ENCODE results near the gene OGFOD3. TPM values are rescaled to one million over a fixed set of nuclear protein-coding genes. Genes with fewer than 3 reads are reported as not detected.
A peak's percentile ranks its signal among the peaks of the same experiment; 100 is the strongest.

The OGFOD3 gene
- total and polyA plus RNA-seq, 4 donors = 12.0 to 25.9 (median 19.8) TPM

- H3K9me3 ChIP-seq (ENCODE audit: control insufficient read depth, low read length) = no peaks in the 10 kb centered on the region
- H3K27me3 ChIP-seq (ENCODE audit: control insufficient read depth in 1 of 2, insufficient read depth in 2 of 2, low read length in 1 of 2) = no peaks in the 10 kb centered on the region
- ATAC-seq (ENCODE audit: low FRiP score) = peak; percentile 9
- no peaks in the 10 kb centered on the region for H3K4me1 ChIP-seq (ENCODE audit: control insufficient read depth in 1 of 2, insufficient read depth in 2 of 2, low read length in 2 of 2)
- intact Hi-C loops (cut with DNase I) = loop anchor here in 1 of 2 donors (10.0 kb wide), 1 partner anchor 105 kb away; no protein-coding TSS in a partner anchor
- peak overlapping the region; percentile 75 to 87 for H3K4me3 ChIP-seq (ENCODE audit: low read length in 2 of 2)
- DNase-seq = no peak
- H3K27ac ChIP-seq (ENCODE audit: low read depth in 1 of 2, low read length in 2 of 2) = peak overlapping the region in 1 of 2 donors; percentile 58
- H3K36me3 ChIP-seq (ENCODE audit: control insufficient read depth in 1 of 2, insufficient read depth in 2 of 2, low read length in 1 of 2) = no peaks in the 10 kb centered on the region
- WGBS, 2 donors = 62 to 72% methylated on average over 18 of the region's 18 CpGs
Observed at GRCh38 chr17:82449883-82450356, 31.5 kb upstream of the OGFOD3 start.

GRCh38 chr17:82449131-82449882 lies 30.9 kb upstream of the OGFOD3 start:
- Histone ChIP-seq H3K36me3 (ENCODE audit: control insufficient read depth in 1 of 2, insufficient read depth in 2 of 2, low read length in 1 of 2) (no peaks in the 10 kb centered on the region), H3K4me3 (ENCODE audit: low read length in 2 of 2) (peak overlapping the region in 1 of 2 donors; percentile 87), H3K4me1 (ENCODE audit: control insufficient read depth in 1 of 2, insufficient read depth in 2 of 2, low read length in 2 of 2) (no peaks in the 10 kb centered on the region), H3K27me3 (ENCODE audit: control insufficient read depth in 1 of 2, insufficient read depth in 2 of 2, low read length in 1 of 2) (no peaks in the 10 kb centered on the region), H3K9me3 (ENCODE audit: control insufficient read depth, low read length) (no peaks in the 10 kb centered on the region), H3K27ac (ENCODE audit: low read depth in 1 of 2, low read length in 2 of 2) (no peak overlapping the region)
- DNase-seq (no peak), ATAC-seq (ENCODE audit: low FRiP score) (no peak)
- intact Hi-C loops (cut with DNase I) = no loop called here
- WGBS, 2 donors = 87 to 88% methylated on average over 29 to 30 of the region's 30 CpGs

GRCh38 chr17:82447876-82448275 lies 29.5 kb upstream of the OGFOD3 start:
- Histone ChIP-seq H3K4me3 (ENCODE audit: low read length in 2 of 2) (no peak overlapping the region), H3K36me3 (ENCODE audit: control insufficient read depth in 1 of 2, insufficient read depth in 2 of 2, low read length in 1 of 2) (no peaks in the 10 kb centered on the region), H3K27me3 (ENCODE audit: control insufficient read depth in 1 of 2, insufficient read depth in 2 of 2, low read length in 1 of 2) (no peaks in the 10 kb centered on the region), H3K4me1 (ENCODE audit: control insufficient read depth in 1 of 2, insufficient read depth in 2 of 2, low read length in 2 of 2) (no peaks in the 10 kb centered on the region), H3K27ac (ENCODE audit: low read depth in 1 of 2, low read length in 2 of 2) (no peak overlapping the region), H3K9me3 (ENCODE audit: control insufficient read depth, low read length) (no peaks in the 10 kb centered on the region)
- DNase-seq (no peak), ATAC-seq (ENCODE audit: low FRiP score) (no peak)
- WGBS, 2 donors = 93 to 96% methylated on average over 11 of the region's 11 CpGs
- intact Hi-C loops (cut with DNase I) = no loop called here

GRCh38 chr17:82446649-82447048 lies 28.3 kb upstream of the OGFOD3 start:
- intact Hi-C loops (cut with DNase I) = no loop called here
- DNase-seq (no peak), ATAC-seq (ENCODE audit: low FRiP score) (no peak)
- H3K36me3 ChIP-seq (ENCODE audit: control insufficient read depth in 1 of 2, insufficient read depth in 2 of 2, low read length in 1 of 2) = no peaks in the 10 kb centered on the region
- no peak overlapping the region for H3K4me3 ChIP-seq (ENCODE audit: low read length in 2 of 2)
- no peaks in the 10 kb centered on the region for H3K27me3 ChIP-seq (ENCODE audit: control insufficient read depth in 1 of 2, insufficient read depth in 2 of 2, low read length in 1 of 2)
- H3K27ac ChIP-seq (ENCODE audit: low read depth in 1 of 2, low read length in 2 of 2) = no peak overlapping the region
- H3K9me3 ChIP-seq (ENCODE audit: control insufficient read depth, low read length) = no peaks in the 10 kb centered on the region
- 88 to 91% methylated on average over 12 of the region's 12 CpGs for WGBS, 2 donors
- no peaks in the 10 kb centered on the region for H3K4me1 ChIP-seq (ENCODE audit: control insufficient read depth in 1 of 2, insufficient read depth in 2 of 2, low read length in 2 of 2)

GRCh38 chr17:82446124-82446523 lies 27.7 kb upstream of the OGFOD3 start:
- intact Hi-C loops (cut with DNase I) = no loop called here
- 91 to 93% methylated on average over 15 of the region's 15 CpGs for WGBS, 2 donors
- no peak for ATAC-seq (ENCODE audit: low FRiP score)
- H3K4me3 ChIP-seq (ENCODE audit: low read length in 2 of 2) = no peak overlapping the region
- H3K36me3 ChIP-seq (ENCODE audit: control insufficient read depth in 1 of 2, insufficient read depth in 2 of 2, low read length in 1 of 2) = no peaks in the 10 kb centered on the region
- H3K9me3 ChIP-seq (ENCODE audit: control insufficient read depth, low read length) = no peaks in the 10 kb centered on the region
- no peak for DNase-seq
- H3K4me1 ChIP-seq (ENCODE audit: control insufficient read depth in 1 of 2, insufficient read depth in 2 of 2, low read length in 2 of 2) = no peaks in the 10 kb centered on the region
- H3K27ac ChIP-seq (ENCODE audit: low read depth in 1 of 2, low read length in 2 of 2) = no peak overlapping the region
- no peaks in the 10 kb centered on the region for H3K27me3 ChIP-seq (ENCODE audit: control insufficient read depth in 1 of 2, insufficient read depth in 2 of 2, low read length in 1 of 2)

- Histone ChIP-seq H3K27me3 (ENCODE audit: control insufficient read depth in 1 of 2, insufficient read depth in 2 of 2, low read length in 1 of 2) (no peaks in the 10 kb centered on the region), H3K36me3 (ENCODE audit: control insufficient read depth in 1 of 2, insufficient read depth in 2 of 2, low read length in 1 of 2) (no peaks in the 10 kb centered on the region), H3K4me3 (ENCODE audit: low read length in 2 of 2) (no peak overlapping the region), H3K4me1 (ENCODE audit: control insufficient read depth in 1 of 2, insufficient read depth in 2 of 2, low read length in 2 of 2) (no peaks in the 10 kb centered on the region), H3K27ac (ENCODE audit: low read depth in 1 of 2, low read length in 2 of 2) (no peak overlapping the region), H3K9me3 (ENCODE audit: control insufficient read depth, low read length) (no peaks in the 10 kb centered on the region)
- ATAC-seq (ENCODE audit: low FRiP score) = no peak
- DNase-seq = no peak
- intact Hi-C loops (cut with DNase I) = no loop called here
- WGBS, 2 donors = 84% methylated on average over 13 of the region's 13 CpGs
Observed at GRCh38 chr17:82445542-82445941, 27.2 kb upstream of the OGFOD3 start.

- H3K4me3 ChIP-seq (ENCODE audit: low read length in 2 of 2) = no peak overlapping the region
- ATAC-seq (ENCODE audit: low FRiP score) = no peak
- no peaks in the 10 kb centered on the region for H3K9me3 ChIP-seq (ENCODE audit: control insufficient read depth, low read length)
- H3K27ac ChIP-seq (ENCODE audit: low read depth in 1 of 2, low read length in 2 of 2) = no peak overlapping the region
- H3K36me3 ChIP-seq (ENCODE audit: control insufficient read depth in 1 of 2, insufficient read depth in 2 of 2, low read length in 1 of 2) = no peaks in the 10 kb centered on the region
- H3K27me3 ChIP-seq (ENCODE audit: control insufficient read depth in 1 of 2, insufficient read depth in 2 of 2, low read length in 1 of 2) = no peaks in the 10 kb centered on the region
- peak; percentile 61 to 72 for DNase-seq
- intact Hi-C loops (cut with DNase I) = no loop called here
- no peaks in the 10 kb centered on the region for H3K4me1 ChIP-seq (ENCODE audit: control insufficient read depth in 1 of 2, insufficient read depth in 2 of 2, low read length in 2 of 2)
- WGBS, 2 donors = 40 to 42% methylated on average over 19 of the region's 19 CpGs
Observed at GRCh38 chr17:82444941-82445521, 26.6 kb upstream of the OGFOD3 start.

GRCh38 chr17:82444284-82444893 lies 26.0 kb upstream of the OGFOD3 start:
- no peaks in the 10 kb centered on the region for H3K36me3 ChIP-seq (ENCODE audit: control insufficient read depth in 1 of 2, insufficient read depth in 2 of 2, low read length in 1 of 2)
- no peaks in the 10 kb centered on the region for H3K9me3 ChIP-seq (ENCODE audit: control insufficient read depth, low read length)
- WGBS, 2 donors = 94 to 95% methylated on average over 35 of the region's 35 CpGs
- intact Hi-C loops (cut with DNase I) = no loop called here
- no peak overlapping the region for H3K4me3 ChIP-seq (ENCODE audit: low read length in 2 of 2)
- no peak overlapping the region for H3K27ac ChIP-seq (ENCODE audit: low read depth in 1 of 2, low read length in 2 of 2)
- no peaks in the 10 kb centered on the region for H3K27me3 ChIP-seq (ENCODE audit: control insufficient read depth in 1 of 2, insufficient read depth in 2 of 2, low read length in 1 of 2)
- DNase-seq (peak in 1 of 2 donors; percentile 72), ATAC-seq (ENCODE audit: low FRiP score) (no peak)
- no peaks in the 10 kb centered on the region for H3K4me1 ChIP-seq (ENCODE audit: control insufficient read depth in 1 of 2, insufficient read depth in 2 of 2, low read length in 2 of 2)

Data from aorta (tissue), 5 donors.